ENCODE results near the gene GPR4. TPM values are rescaled to one million over a fixed set of nuclear protein-coding genes. Genes with fewer than 3 reads are reported as not detected.

Gene GPR4
- total and polyA plus RNA-seq, 10 donors: 0.33 to 5.6 (median 3.7) TPM

- H3K9me3 ChIP-seq: no peaks in the 10 kb centered on the region
- TF ChIP-seq POLR2A (IDR thresholded peaks at IDR 0.05) (no peak), POLR2AphosphoS5 (IDR thresholded peaks at IDR 0.05) (no peak), CTCF (IDR thresholded peaks at IDR 0.05 in 8 of 11, conservative IDR thresholded peaks at IDR 0.05 in 3 of 11) (no peak)
- no peak overlapping the region for H3K4me3 ChIP-seq
- H3K4me1 ChIP-seq: peaks cover 0 to 49% (median 26%) of the 10 kb centered on the region in 6 donors
- peak overlapping the region in 4 of 8 donors; percentile 49 to 63 (median 59) for H3K27ac ChIP-seq
- WGBS, 5 donors: 83 to 93% (median 87%) methylated on average over 9 of the region's 9 CpGs
- H3K36me3 ChIP-seq: peaks cover 0 to 10% (median 6%) of the 10 kb centered on the region in 6 donors
- intact Hi-C loops (cut with DNase I; ENCODE audit: low total_unique reads): no loop called here
- no peaks in the 10 kb centered on the region for H3K27me3 ChIP-seq (replicated peaks in 1 of 7)
- no peak for DNase-seq
Measured at GRCh38 chr19:45547965-45548609, 53.9 kb downstream of the GPR4 start.

GRCh38 chr19:45547211-45547770, 54.7 kb downstream of the GPR4 start:
- H3K27me3 ChIP-seq (replicated peaks in 1 of 7): no peaks in the 10 kb centered on the region
- no peaks in the 10 kb centered on the region for H3K9me3 ChIP-seq
- peak overlapping the region in 6 of 8 donors; percentile 33 to 63 (median 52) for H3K27ac ChIP-seq
- WGBS, 5 donors: 55 to 74% (median 62%) methylated on average over 10 of the region's 10 CpGs
- peaks cover 0 to 2% (median 0%) of the 10 kb centered on the region in 6 donors for H3K36me3 ChIP-seq
- H3K4me3 ChIP-seq: no peak overlapping the region
- H3K4me1 ChIP-seq: peaks cover 0 to 54% (median 26%) of the 10 kb centered on the region in 6 donors
- intact Hi-C loops (cut with DNase I; ENCODE audit: low total_unique reads): no loop called here
- no peak for TF ChIP-seq CTCF (IDR thresholded peaks at IDR 0.05 in 8 of 11, conservative IDR thresholded peaks at IDR 0.05 in 3 of 11)
- no peak for TF ChIP-seq POLR2A (IDR thresholded peaks at IDR 0.05)
- no peak for TF ChIP-seq POLR2AphosphoS5 (IDR thresholded peaks at IDR 0.05)
- DNase-seq: no peak

- H3K9me3 ChIP-seq: peaks cover 0 to 13% (median 9%) of the 10 kb centered on the region in 8 donors
- intact Hi-C loops (cut with DNase I; ENCODE audit: low total_unique reads): no loop called here
- DNase-seq: no peak
- peaks cover 0 to 33% (median 20%) of the 10 kb centered on the region in 6 donors for H3K4me1 ChIP-seq
- no peak for TF ChIP-seq POLR2A (IDR thresholded peaks at IDR 0.05)
- no peak for TF ChIP-seq CTCF (IDR thresholded peaks at IDR 0.05 in 8 of 11, conservative IDR thresholded peaks at IDR 0.05 in 3 of 11)
- TF ChIP-seq POLR2AphosphoS5 (IDR thresholded peaks at IDR 0.05): no peak
- no peaks in the 10 kb centered on the region for H3K27me3 ChIP-seq (replicated peaks in 1 of 7)
- 75 to 96% (median 84%) methylated on average over 7 of the region's 7 CpGs for WGBS, 5 donors
- H3K27ac ChIP-seq: no peak overlapping the region
- H3K4me3 ChIP-seq: no peak overlapping the region
- no peaks in the 10 kb centered on the region for H3K36me3 ChIP-seq
Measured at GRCh38 chr19:45542234-45542668, 59.8 kb downstream of the GPR4 start.

Small RNA genes within 50 kb of the gene (microRNA-seq; reads per million reads assigned to microRNA genes)
- 83.4 to 162 (median 125) reads per million in 3 donors for gene MIR330

Small RNA genes within 50 kb of the gene (small RNA-seq; reads per million reads assigned to genes)
- gene RN7SL836P: 0.08 to 0.27 (median 0.16) reads per million in 4 donors

Other genes starting within 250 kb of the GPR4 start
- gene ERCC2, start 231.6 kb downstream of the GPR4 start, total RNA-seq: 10 to 100 TPM; 12.2 to 22.1 (median 14.7) TPM
- gene ERCC2, start 231.6 kb downstream of the GPR4 start, polyA plus RNA-seq: 10 to 100 TPM; 11.5 to 19.1 (median 17.3) TPM
- 10 to 100 TPM in 5 of 7 donors, 1 to 10 TPM in 2; 3.9 to 18.1 (median 12.5) TPM for gene PPP1R13L, start 197.1 kb downstream of the GPR4 start, total RNA-seq
- gene PPP1R13L, start 197.1 kb downstream of the GPR4 start, polyA plus RNA-seq: 10 to 100 TPM in 1 of 3 donors, 1 to 10 TPM in 2; 7.5 to 13.2 (median 8.8) TPM
- 1 to 10 TPM; 2.6 to 4.3 (median 3.1) TPM for gene POLR1G, start 195.6 kb downstream of the GPR4 start, total RNA-seq
- 1 to 10 TPM; 2.1 to 4.3 (median 2.5) TPM for gene POLR1G, start 195.6 kb downstream of the GPR4 start, polyA plus RNA-seq
- gene ERCC1, start 178.3 kb downstream of the GPR4 start, total RNA-seq: 10 to 100 TPM; 47.3 to 69.4 (median 59.7) TPM
- gene ERCC1, start 178.3 kb downstream of the GPR4 start, polyA plus RNA-seq: 10 to 100 TPM; 45.3 to 54.6 (median 50.0) TPM
- 10 to 100 TPM in 2 of 7 donors, 1 to 10 TPM in 4, under 1 TPM in 1; 0.92 to 41.7 (median 1.6) TPM for gene FOSB, start 134.2 kb downstream of the GPR4 start, total RNA-seq
- 1 to 10 TPM in 2 of 3 donors, under 1 TPM in 1; 0.42 to 2.2 (median 1.3) TPM for gene FOSB, start 134.2 kb downstream of the GPR4 start, polyA plus RNA-seq
- gene RTN2, start 105.2 kb downstream of the GPR4 start, total RNA-seq: 10 to 100 TPM in 6 of 7 donors, 1 to 10 TPM in 1; 9.2 to 22.6 (median 15.1) TPM
- gene RTN2, start 105.2 kb downstream of the GPR4 start, polyA plus RNA-seq: 1 to 10 TPM; 4.9 to 7.9 (median 7.6) TPM
- 10 to 100 TPM in 2 of 7 donors, 1 to 10 TPM in 5; 6.3 to 21.4 (median 9.6) TPM for gene PPM1N, start 103.8 kb downstream of the GPR4 start, total RNA-seq
- gene PPM1N, start 103.8 kb downstream of the GPR4 start, polyA plus RNA-seq: 10 to 100 TPM in 2 of 3 donors, 1 to 10 TPM in 1; 9.5 to 13.4 (median 10.7) TPM
- 100 to 1,000 TPM; 146 to 386 (median 221) TPM for gene VASP, start 94.7 kb downstream of the GPR4 start, total RNA-seq
- gene VASP, start 94.7 kb downstream of the GPR4 start, polyA plus RNA-seq: 100 to 1,000 TPM; 154 to 210 (median 161) TPM
- 10 to 100 TPM; 13.6 to 18.4 (median 16.7) TPM for gene OPA3, start 17.4 kb downstream of the GPR4 start, total RNA-seq
- gene OPA3, start 17.4 kb downstream of the GPR4 start, polyA plus RNA-seq: 1 to 10 TPM; 2.8 to 7.7 (median 3.0) TPM
- 10 to 100 TPM; 30.8 to 60.6 (median 50.6) TPM for gene EML2, start 37.2 kb upstream of the GPR4 start, total RNA-seq
- gene EML2, start 37.2 kb upstream of the GPR4 start, polyA plus RNA-seq: 10 to 100 TPM; 27.1 to 39.9 (median 34.8) TPM
- 1 to 10 TPM; 1.7 to 7.5 (median 3.7) TPM for gene GIPR, start 66.0 kb upstream of the GPR4 start, total RNA-seq
- 1 to 10 TPM in 1 of 3 donors, under 1 TPM in 2; 0.49 to 1.7 (median 0.83) TPM for gene GIPR, start 66.0 kb upstream of the GPR4 start, polyA plus RNA-seq
- gene SNRPD2, start 89.7 kb upstream of the GPR4 start, total RNA-seq: 100 to 1,000 TPM; 117 to 280 (median 200) TPM
- gene SNRPD2, start 89.7 kb upstream of the GPR4 start, polyA plus RNA-seq: 100 to 1,000 TPM; 368 to 587 (median 432) TPM
- gene QPCTL, start 90.5 kb upstream of the GPR4 start, total RNA-seq: 10 to 100 TPM in 2 of 7 donors, 1 to 10 TPM in 5; 5.0 to 10.7 (median 8.8) TPM
- gene QPCTL, start 90.5 kb upstream of the GPR4 start, polyA plus RNA-seq: 10 to 100 TPM in 2 of 3 donors, 1 to 10 TPM in 1; 9.5 to 10.7 (median 10.2) TPM
- 10 to 100 TPM; 12.8 to 28.1 (median 23.6) TPM for gene FBXO46, start 128.7 kb upstream of the GPR4 start, total RNA-seq
- 10 to 100 TPM in 2 of 3 donors, 1 to 10 TPM in 1; 8.8 to 14.4 (median 10.4) TPM for gene FBXO46, start 128.7 kb upstream of the GPR4 start, polyA plus RNA-seq
- gene MEIOSIN, start 131.2 kb upstream of the GPR4 start, total RNA-seq: not detected
- gene MEIOSIN, start 131.2 kb upstream of the GPR4 start, polyA plus RNA-seq: under 1 TPM in 1 of 3 donors, not detected in 2; 0.02 TPM
- gene SIX5, start 167.0 kb upstream of the GPR4 start, total RNA-seq: 10 to 100 TPM in 2 of 7 donors, 1 to 10 TPM in 5; 6.5 to 13.2 (median 8.5) TPM
- 1 to 10 TPM; 4.4 to 8.9 (median 5.2) TPM for gene SIX5, start 167.0 kb upstream of the GPR4 start, polyA plus RNA-seq
- gene DMPK, start 180.3 kb upstream of the GPR4 start, total RNA-seq: 10 to 100 TPM; 22.2 to 54.6 (median 32.7) TPM
- gene DMPK, start 180.3 kb upstream of the GPR4 start, polyA plus RNA-seq: 100 to 1,000 TPM in 1 of 3 donors, 10 to 100 TPM in 2; 17.9 to 147 (median 38.1) TPM
- 10 to 100 TPM; 35.1 to 57.0 (median 48.4) TPM for gene DMWD, start 190.6 kb upstream of the GPR4 start, total RNA-seq
- gene DMWD, start 190.6 kb upstream of the GPR4 start, polyA plus RNA-seq: 10 to 100 TPM in 1 of 3 donors, 1 to 10 TPM in 2; 6.4 to 36.1 (median 6.7) TPM
- under 1 TPM in 3 of 7 donors, not detected in 4; 0.19 to 0.41 (median 0.33) TPM for gene RSPH6A, start 213.1 kb upstream of the GPR4 start, total RNA-seq
- under 1 TPM in 1 of 3 donors, not detected in 2; 0.13 TPM for gene RSPH6A, start 213.1 kb upstream of the GPR4 start, polyA plus RNA-seq